ENCODE measurements around the gene CBX7. TPM values are rescaled to one million over a fixed set of nuclear protein-coding genes. Genes with fewer than 3 reads are reported as not detected.

The CBX7 gene
- total and polyA plus RNA-seq, 2 donors (not counting 3 experiments of a cell fraction or from before 2014, with no cell fraction given), result 3.4 to 7.1 TPM

- TF ChIP-seq, protein P1, sequence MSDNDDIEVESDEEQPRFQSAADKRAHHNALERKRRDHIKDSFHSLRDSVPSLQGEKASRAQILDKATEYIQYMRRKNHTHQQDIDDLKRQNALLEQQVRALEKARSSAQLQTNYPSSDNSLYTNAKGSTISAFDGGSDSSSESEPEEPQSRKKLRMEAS (IDR thresholded peaks at IDR 0.05; ENCODE audit: insufficient read depth, insufficient read length), result no peak
- TF ChIP-seq POLR2AphosphoS5 (IDR thresholded peaks at IDR 0.05; ENCODE audit: insufficient read depth, low read depth, low read length) (no peak), GATA2 (IDR thresholded peaks at IDR 0.05; ENCODE audit: insufficient read depth, insufficient read length, low read depth, low read length) (no peak), EZH2 (IDR thresholded peaks at IDR 0.05; ENCODE audit: borderline replicate concordance, low read depth, low read length, severe bottlenecking) (no peak), MYC (IDR thresholded peaks at IDR 0.05; ENCODE audit: low read depth, low read length) (no peak), CTCF (IDR thresholded peaks at IDR 0.05; ENCODE audit: extremely low read depth in 1 of 2, insufficient read depth in 1 of 2, low read depth in 1 of 2, low read length in 2 of 2) (no peak), FOS (IDR thresholded peaks at IDR 0.05; ENCODE audit: borderline replicate concordance, insufficient read depth, low read length) (no peak), JUN (IDR thresholded peaks at IDR 0.05; ENCODE audit: borderline replicate concordance, insufficient read depth, insufficient read length, low read depth) (no peak), POLR2A (IDR thresholded peaks at IDR 0.05; ENCODE audit: low read depth, low read length) (no peak)
- Histone ChIP-seq H3K9ac (replicated peaks; ENCODE audit: extremely low read depth, insufficient read depth, low read length) (no peak overlapping the region), H4K20me1 (replicated peaks; ENCODE audit: control insufficient read depth, extremely low read depth, insufficient read depth, low read length) (no peaks in the 10 kb centered on the region), H3K4me2 (ENCODE audit: insufficient read depth, low read length) (no peak overlapping the region), H3K27ac (ENCODE audit: insufficient read depth, low read depth, low read length) (no peak overlapping the region), H3K4me1 (ENCODE audit: control insufficient read depth, extremely low read depth, insufficient read depth, low read length) (no peaks in the 10 kb centered on the region), H2AFZ (ENCODE audit: low read depth, low read length) (no peak overlapping the region), H3K36me3 (ENCODE audit: control insufficient read depth in 2 of 2, extremely low read depth in 1 of 2, insufficient read depth in 2 of 2, low read length in 2 of 2) (no peaks in the 10 kb centered on the region), H3K9me1 (replicated peaks; ENCODE audit: control insufficient read depth, extremely low read depth, insufficient read depth, low read length) (no peaks in the 10 kb centered on the region), H3K4me3 (replicated peaks in 1 of 3; ENCODE audit: insufficient read depth in 1 of 3, low read depth in 1 of 3, low read length in 3 of 3) (no peak overlapping the region), H3K9me3 (replicated peaks; ENCODE audit: control insufficient read depth, insufficient read depth, low read length) (no peaks in the 10 kb centered on the region), H3K79me2 (ENCODE audit: control insufficient read depth, insufficient read depth, low read length) (no peaks in the 10 kb centered on the region), H3K27me3 (ENCODE audit: control insufficient read depth in 2 of 2, insufficient read depth in 2 of 2, low read length in 2 of 2) (peaks cover 0 to 4% of the 10 kb centered on the region in 2 experiments)
- no TSS peak for BruUV-seq (replicated peaks)
- FAIRE-seq (no peak), DNase-seq (ENCODE audit: low read depth, low spot score) (no peak)
- ChIA-PET CTCF (no interaction called here), POLR2A (interaction anchor here (0.5 kb wide), 1 partner anchor 38 kb away, joined by 6 read pairs; no protein-coding TSS in a partner anchor)
- intact Hi-C loops (cut with micrococcal nuclease) (no loop called here), dilution Hi-C loops (cut with MboI; ENCODE audit: extremely low pct_ligation_motif_present, low sequenced_read_pairs) (no loop called here)
These were observed 24.0 kb downstream of the CBX7 start for GRCh38 chr22:39128508-39128907.

Data from endothelial cell of umbilical vein (primary cell).